HepG2 (cell line): Measurements from ENCODE around the gene LLGL2.
A peak's percentile ranks its signal among the peaks of the same experiment; 100 is the strongest.

ENCODE experiments used
- DNMT1 ChIP-seq: sonication (generic); formaldehyde crosslinking; IDR thresholded peaks from 2 replicates; pipeline ENCODE4 v1.5.1; 2020; ENCODE audit warnings: mild to moderate bottlenecking, missing genetic modification reagents
- JARID2 ChIP-seq: sonication (generic); formaldehyde crosslinking; IDR thresholded peaks from 2 replicates; pipeline ENCODE4 v1.8.1; 2023; ENCODE audit warnings: missing genetic modification reagents, inconsistent platforms; ENCODE audit not compliant: insufficient replicate concordance
- TAF1 ChIP-seq: sonication (generic); formaldehyde crosslinking; IDR thresholded peaks from 2 replicates; pipeline ENCODE4 v1.4.0; 2020; ENCODE audit warnings: missing genetic modification reagents
- ZNF660 ChIP-seq: sonication (generic); formaldehyde crosslinking; IDR thresholded peaks from 2 replicates; pipeline ENCODE4 v1.5.1; 2020; ENCODE audit warnings: mild to moderate bottlenecking, low read depth, missing genetic modification reagents, borderline replicate concordance
- ZNF670 ChIP-seq: sonication (generic); formaldehyde crosslinking; IDR thresholded peaks from 2 replicates; pipeline ENCODE4 v1.8.0; 2022; ENCODE audit warnings: mild to moderate bottlenecking, missing genetic modification reagents, borderline replicate concordance
- TF ChIP-seq, protein P1 (sequence below): sonication (generic); formaldehyde crosslinking; IDR thresholded peaks from 2 replicates; pipeline ENCODE4 v1.5.0; 2020; ENCODE audit warnings: mild to moderate bottlenecking, missing genetic modification reagents, moderate library complexity

DNA sequence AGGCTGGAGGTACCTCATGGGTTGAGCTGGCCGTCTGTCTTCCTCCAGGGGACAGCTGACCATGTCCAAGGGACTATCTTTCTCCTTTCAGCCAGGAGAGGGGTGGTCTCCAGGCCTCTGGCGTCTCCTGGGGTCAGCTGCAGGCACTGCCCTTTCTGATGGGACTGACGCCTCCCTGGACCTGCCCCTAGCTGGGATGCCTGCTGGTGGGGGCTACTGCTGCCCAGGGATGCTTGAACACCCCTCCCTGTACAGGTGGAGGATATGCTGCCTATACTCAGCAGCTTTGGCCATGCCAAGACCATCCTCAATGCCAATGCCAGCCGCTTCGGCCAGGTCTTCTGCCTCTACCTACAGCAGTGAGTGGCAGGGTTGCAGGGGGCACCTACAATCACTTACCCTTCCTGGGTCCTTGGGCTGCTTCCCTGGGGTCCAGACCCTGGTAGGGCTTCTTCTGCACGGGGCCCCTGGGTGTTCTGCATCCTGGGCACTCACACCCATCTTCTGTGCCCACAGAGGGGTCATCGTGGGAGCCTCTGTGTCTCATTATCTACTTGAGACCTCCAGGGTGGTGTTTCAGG is 66.3 kb downstream of the LLGL2 start:
- TF ChIP-seq JARID2 (CRISPR knock-in tag) (no peak), DNMT1 (CRISPR knock-in tag) (no peak), TAF1 (no peak), ZNF670 (CRISPR knock-in tag) (no peak), ZNF660 (CRISPR knock-in tag) (no peak)
- TF ChIP-seq, protein P1, sequence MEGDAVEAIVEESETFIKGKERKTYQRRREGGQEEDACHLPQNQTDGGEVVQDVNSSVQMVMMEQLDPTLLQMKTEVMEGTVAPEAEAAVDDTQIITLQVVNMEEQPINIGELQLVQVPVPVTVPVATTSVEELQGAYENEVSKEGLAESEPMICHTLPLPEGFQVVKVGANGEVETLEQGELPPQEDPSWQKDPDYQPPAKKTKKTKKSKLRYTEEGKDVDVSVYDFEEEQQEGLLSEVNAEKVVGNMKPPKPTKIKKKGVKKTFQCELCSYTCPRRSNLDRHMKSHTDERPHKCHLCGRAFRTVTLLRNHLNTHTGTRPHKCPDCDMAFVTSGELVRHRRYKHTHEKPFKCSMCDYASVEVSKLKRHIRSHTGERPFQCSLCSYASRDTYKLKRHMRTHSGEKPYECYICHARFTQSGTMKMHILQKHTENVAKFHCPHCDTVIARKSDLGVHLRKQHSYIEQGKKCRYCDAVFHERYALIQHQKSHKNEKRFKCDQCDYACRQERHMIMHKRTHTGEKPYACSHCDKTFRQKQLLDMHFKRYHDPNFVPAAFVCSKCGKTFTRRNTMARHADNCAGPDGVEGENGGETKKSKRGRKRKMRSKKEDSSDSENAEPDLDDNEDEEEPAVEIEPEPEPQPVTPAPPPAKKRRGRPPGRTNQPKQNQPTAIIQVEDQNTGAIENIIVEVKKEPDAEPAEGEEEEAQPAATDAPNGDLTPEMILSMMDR (CRISPR knock-in tag): peak; percentile 80
